K562 (cell line): ENCODE results near the gene ZDHHC16. TPM values are rescaled to one million over a fixed set of nuclear protein-coding genes. Genes with fewer than 3 reads are reported as not detected.

Experiments
- DACH1 ChIP-seq: fragments of 450-650 bp; IDR thresholded peaks from 2 replicates; pipeline ENCODE4 v1.6.1; 2018; ENCODE audit not compliant: partially characterized antibody
- FOSL1 ChIP-seq: fragments of 200-800 bp; sonication (Bioruptor generic); conservative IDR thresholded peaks from 2 replicates; pipeline ENCODE4 v1.6.1; 2016; ENCODE audit warnings: missing genetic modification characterization, missing compliant biosample characterization
- FOXJ3 ChIP-seq: sonication (generic); formaldehyde crosslinking; IDR thresholded peaks from 2 replicates; pipeline ENCODE4 v1.4.0; 2020; ENCODE audit warnings: mild to moderate bottlenecking, missing genetic modification reagents
- GTF2A2 ChIP-seq: IDR thresholded peaks from 2 replicates; pipeline ENCODE4 v1.6.1; 2016; ENCODE audit warnings: mild to moderate bottlenecking, missing genetic modification characterization, missing compliant biosample characterization
- JUN ChIP-seq, 2 experiments: sonication (generic) in 1 of 2; formaldehyde crosslinking in 1 of 2; IDR thresholded peaks; 2 replicates each; pipeline versions ENCODE4 v1.6.1 to v1.8.0; 2012 to 2022; ENCODE audit warnings: borderline replicate concordance in 2 of 2, mild to moderate bottlenecking in 2 of 2, improper control_type of control experiment in 1 of 2, low read depth in 1 of 2, low read length in 1 of 2, missing genetic modification reagents in 1 of 2
- JUND ChIP-seq, 2 experiments: IDR thresholded peaks; 2 replicates in 1 of 2; 3 replicates in 1 of 2; pipeline ENCODE4 v1.6.1; 2011; ENCODE audit warnings: borderline replicate concordance in 2 of 2, low read depth in 2 of 2, low read length in 2 of 2, improper control_type of control experiment in 1 of 2, missing biosample characterization in 1 of 2, missing genetic modification characterization in 1 of 2, missing genetic modification reagents in 1 of 2
- KAT7 ChIP-seq: sonication (generic); formaldehyde crosslinking; IDR thresholded peaks from 2 replicates; pipeline ENCODE4 v1.8.0; 2022; ENCODE audit warnings: missing genetic modification reagents, mild to moderate bottlenecking, borderline replicate concordance
- MEF2A ChIP-seq: IDR thresholded peaks from 2 replicates; pipeline ENCODE4 v1.6.1; 2011; ENCODE audit warnings: low read depth, mild to moderate bottlenecking, low read length, moderate library complexity; ENCODE audit not compliant: control insufficient read depth
- MXI1 ChIP-seq: IDR thresholded peaks from 2 replicates; pipeline ENCODE4 v1.6.1; 2011; ENCODE audit warnings: low read depth, mild to moderate bottlenecking, improper control_type of control experiment, low read length
- PHB2 ChIP-seq: fragments of 450-650 bp; IDR thresholded peaks from 2 replicates; pipeline ENCODE4 v1.6.1; 2017; ENCODE audit warnings: low read depth
- SIN3A ChIP-seq, 2 experiments: fragments of 150-350 bp in 1 of 2; IDR thresholded peaks; 2 replicates each; pipeline ENCODE4 v1.6.1; 2011 to 2016; ENCODE audit warnings: borderline replicate concordance in 2 of 2, low read depth in 2 of 2, low read length in 2 of 2, mild to moderate bottlenecking in 2 of 2, moderate library complexity in 2 of 2; ENCODE audit not compliant: control insufficient read depth in 1 of 2
- SP1 ChIP-seq: sonication (generic); formaldehyde crosslinking; IDR thresholded peaks from 2 replicates; pipeline ENCODE4 v1.8.1; 2022; ENCODE audit warnings: mild to moderate bottlenecking, missing genetic modification reagents
- SRSF7 ChIP-seq: fragments of 200-400 bp; formaldehyde crosslinking; optimal IDR thresholded peaks from 2 replicates; pipeline ENCODE3; 2017; ENCODE audit warnings: mild to moderate bottlenecking, low read depth, low read length
- TAF1 ChIP-seq: IDR thresholded peaks from 2 replicates; pipeline ENCODE4 v1.6.1; 2011; ENCODE audit warnings: mild to moderate bottlenecking, low read length, moderate library complexity; ENCODE audit not compliant: insufficient read depth, control insufficient read depth, severe bottlenecking; ENCODE audit errors: extremely low read depth
- ZBED1 ChIP-seq: IDR thresholded peaks from 2 replicates; pipeline ENCODE4 v1.6.1; 2014
- ZFP36 ChIP-seq: fragments of 150-350 bp; IDR thresholded peaks from 2 replicates; pipeline ENCODE4 v1.6.1; 2018; ENCODE audit warnings: low read length, low read depth; ENCODE audit not compliant: partially characterized antibody
- ZNF316 ChIP-seq: fragments of 450-650 bp; IDR thresholded peaks from 2 replicates; pipeline ENCODE4 v1.6.1; 2016
- ZNF699 ChIP-seq: fragments of 250-450 bp; sonication (Bioruptor Pico); IDR thresholded peaks from 2 replicates; pipeline ENCODE4 v1.8.0; 2021; ENCODE audit warnings: mild to moderate bottlenecking, moderate library complexity; ENCODE audit not compliant: insufficient replicate concordance
- polyA plus RNA-seq, 8 experiments: library from polyadenylated mRNA; depleted of rRNA in 4 of 8; stranded (reverse) in 5 of 8; unstranded in 3 of 8; fragments of >200 nt; fragmentation: Nextera tagmentation in 2 of 8; fragmentation: Illumina TruSeq in 1 of 8; extraction: Ambion mirVana in 2 of 8; extraction: Trizol in 1 of 8; gene quantifications; 2 replicates each; pipeline versions ENCODE4 v1.2.1 to v1.2.3, GENCODE V29; 2011 to 2014; ENCODE audit warnings: inconsistent platforms in 1 of 8, missing spikeins in 1 of 8
- total RNA-seq, 7 experiments: library from RNA; depleted of rRNA in 6 of 7; stranded (reverse); fragments of >200 nt in 6 of 7; fragmentation: Illumina TruSeq in 2 of 7; extraction: Trizol in 2 of 7; gene quantifications; 2 replicates each; pipeline versions ENCODE4 v1.2.1 to v1.2.3, GENCODE V29; 2011 to 2021; ENCODE audit warnings: low replicate concordance in 1 of 7
- TF ChIP-seq, protein P1 (sequence below), 2 experiments: fragments of 450-650 bp in 1 of 2; sonication (generic) in 1 of 2; formaldehyde crosslinking in 1 of 2; IDR thresholded peaks in 1 of 2; conservative IDR thresholded peaks in 1 of 2; 2 replicates each; pipeline versions ENCODE4 v1.6.1 to v1.8.1; 2016 to 2023; ENCODE audit warnings: mild to moderate bottlenecking in 2 of 2, moderate library complexity in 2 of 2, inconsistent platforms in 1 of 2, missing genetic modification reagents in 1 of 2
- TF ChIP-seq, protein P2 (sequence below), 2 experiments: IDR thresholded peaks; 2 replicates each; pipeline ENCODE4 v1.6.1; 2011; ENCODE audit warnings: borderline replicate concordance in 1 of 2, control low read depth in 1 of 2, low read depth in 1 of 2, low read length in 1 of 2, mild to moderate bottlenecking in 1 of 2, mixed read lengths in 1 of 2, moderate library complexity in 1 of 2; ENCODE audit not compliant: insufficient read depth in 1 of 2, insufficient read length in 1 of 2, poor library complexity in 1 of 2, severe bottlenecking in 1 of 2; ENCODE audit errors: extremely low read depth in 1 of 2

ZDHHC16 gene
- total and polyA plus RNA-seq, 9 of the 15 experiments (the other 6 are each of a cell fraction or from before 2014, with no cell fraction given) = 12.5 to 33.8 (median 21.3) TPM

DNA sequence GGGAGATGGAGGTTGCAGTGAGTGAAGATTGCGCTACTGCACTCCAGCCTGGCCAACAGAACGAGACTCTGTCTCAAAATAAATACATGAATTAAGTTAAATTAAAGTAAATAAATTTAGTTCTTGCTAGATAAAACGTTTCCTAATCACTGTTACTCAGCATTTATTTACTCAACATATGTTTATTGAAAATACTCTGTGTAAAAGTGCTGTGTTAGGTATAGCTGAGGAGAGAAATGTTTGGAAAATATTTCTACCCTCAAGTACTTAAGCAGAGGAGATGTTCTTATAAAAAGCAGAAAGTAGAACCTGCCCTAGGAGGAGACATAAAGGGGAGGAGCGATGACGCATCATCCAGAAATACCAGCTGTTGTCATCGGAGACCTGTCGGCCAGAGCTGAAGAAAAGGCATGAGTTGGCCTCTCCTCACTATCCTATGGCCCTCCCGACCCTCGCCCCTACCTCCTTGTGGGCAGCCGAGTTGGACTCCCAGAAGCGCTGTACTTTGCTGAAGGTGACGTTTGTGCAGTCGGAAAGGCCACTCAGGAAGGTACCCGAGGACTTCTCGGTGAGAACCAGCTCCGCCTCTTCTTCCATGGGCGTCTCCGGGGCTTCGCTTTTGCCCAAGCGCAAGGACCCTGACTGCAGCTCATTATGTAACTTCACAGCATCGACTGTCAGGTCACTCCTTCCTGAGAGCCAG lies 46.0 kb upstream of the ZDHHC16 start (continued):
- peak; percentile 74 to 89; a peak in 2 of 4 replicates for TF ChIP-seq SIN3A (IDR thresholded peaks at IDR 0.05; ENCODE audit: borderline replicate concordance in 2 of 2, control insufficient read depth in 1 of 2, low read depth in 2 of 2, low read length in 2 of 2)
- 0 out of 2 replicates have a peak, but pooled peaks have one; percentile 16 for TF ChIP-seq MXI1
- peak; percentile 49; the same call in 1 of the 2 replicates for TF ChIP-seq FOSL1
- TF ChIP-seq, protein P1, sequence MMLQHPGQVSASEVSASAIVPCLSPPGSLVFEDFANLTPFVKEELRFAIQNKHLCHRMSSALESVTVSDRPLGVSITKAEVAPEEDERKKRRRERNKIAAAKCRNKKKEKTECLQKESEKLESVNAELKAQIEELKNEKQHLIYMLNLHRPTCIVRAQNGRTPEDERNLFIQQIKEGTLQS (IDR thresholded peaks at IDR 0.05) = peak; percentile 95
- TF ChIP-seq, protein P1 (CRISPR knock-in tag; conservative IDR thresholded peaks at IDR 0.05) = 0 out of 2 replicates have a peak, but pooled peaks have one; percentile 34
- peak; percentile 36 for TF ChIP-seq TAF1
- no peak for TF ChIP-seq GTF2A2 (tag)
- TF ChIP-seq FOXJ3 (CRISPR knock-in tag) = no peak
- TF ChIP-seq ZNF316 = peak; percentile 81
- TF ChIP-seq MEF2A = peak; percentile 96
- TF ChIP-seq JUND (IDR thresholded peaks at IDR 0.05; ENCODE audit: borderline replicate concordance, low read depth, low read length) = peak; percentile 77; the same call in 1 of the 2 replicates
- TF ChIP-seq JUND (tag; IDR thresholded peaks at IDR 0.05; ENCODE audit: borderline replicate concordance, low read depth, low read length) = peak; percentile 83; the same call in 2 of the 3 replicates
- TF ChIP-seq KAT7 (CRISPR knock-in tag) = no peak
- peak; percentile 74; the same call in 1 of the 2 replicates for TF ChIP-seq JUN (IDR thresholded peaks at IDR 0.05; ENCODE audit: borderline replicate concordance, low read depth, low read length)
- TF ChIP-seq JUN (CRISPR knock-in tag; IDR thresholded peaks at IDR 0.05; ENCODE audit: borderline replicate concordance) = 0 out of 2 replicates have a peak, but pooled peaks have one; percentile 86
- peak; percentile 88 for TF ChIP-seq DACH1
- TF ChIP-seq PHB2 = no peak
- TF ChIP-seq, protein P2, sequence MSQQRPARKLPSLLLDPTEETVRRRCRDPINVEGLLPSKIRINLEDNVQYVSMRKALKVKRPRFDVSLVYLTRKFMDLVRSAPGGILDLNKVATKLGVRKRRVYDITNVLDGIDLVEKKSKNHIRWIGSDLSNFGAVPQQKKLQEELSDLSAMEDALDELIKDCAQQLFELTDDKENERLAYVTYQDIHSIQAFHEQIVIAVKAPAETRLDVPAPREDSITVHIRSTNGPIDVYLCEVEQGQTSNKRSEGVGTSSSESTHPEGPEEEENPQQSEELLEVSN (IDR thresholded peaks at IDR 0.05; ENCODE audit: borderline replicate concordance in 1 of 2, extremely low read depth in 1 of 2, insufficient read depth in 1 of 2, insufficient read length in 1 of 2, low read depth in 1 of 2, low read length in 1 of 2, poor library complexity in 1 of 2, severe bottlenecking in 1 of 2) = no peak
- TF ChIP-seq ZBED1 = no peak
- TF ChIP-seq ZFP36 = no peak
- peak; percentile 34; the same call in 1 of the 2 replicates for TF ChIP-seq SP1
- no peak for TF ChIP-seq ZNF699 (CRISPR knock-in tag)
- TF ChIP-seq SRSF7 = no peak
- TF ChIP-seq, all 486 proteins: peak for 35
